HuH-7.5 (cell line): ENCODE measurements around the gene AVPR2.

Source experiments
- DNase-seq: peaks from one replicate; pipeline ENCODE4 v3.0.0; 2011; ENCODE audit warnings: low spot score

Gene AVPR2

GRCh38 chrX:153871451-153871850 is 33.0 kb upstream of the AVPR2 start:
- no peak for DNase-seq

DNA sequence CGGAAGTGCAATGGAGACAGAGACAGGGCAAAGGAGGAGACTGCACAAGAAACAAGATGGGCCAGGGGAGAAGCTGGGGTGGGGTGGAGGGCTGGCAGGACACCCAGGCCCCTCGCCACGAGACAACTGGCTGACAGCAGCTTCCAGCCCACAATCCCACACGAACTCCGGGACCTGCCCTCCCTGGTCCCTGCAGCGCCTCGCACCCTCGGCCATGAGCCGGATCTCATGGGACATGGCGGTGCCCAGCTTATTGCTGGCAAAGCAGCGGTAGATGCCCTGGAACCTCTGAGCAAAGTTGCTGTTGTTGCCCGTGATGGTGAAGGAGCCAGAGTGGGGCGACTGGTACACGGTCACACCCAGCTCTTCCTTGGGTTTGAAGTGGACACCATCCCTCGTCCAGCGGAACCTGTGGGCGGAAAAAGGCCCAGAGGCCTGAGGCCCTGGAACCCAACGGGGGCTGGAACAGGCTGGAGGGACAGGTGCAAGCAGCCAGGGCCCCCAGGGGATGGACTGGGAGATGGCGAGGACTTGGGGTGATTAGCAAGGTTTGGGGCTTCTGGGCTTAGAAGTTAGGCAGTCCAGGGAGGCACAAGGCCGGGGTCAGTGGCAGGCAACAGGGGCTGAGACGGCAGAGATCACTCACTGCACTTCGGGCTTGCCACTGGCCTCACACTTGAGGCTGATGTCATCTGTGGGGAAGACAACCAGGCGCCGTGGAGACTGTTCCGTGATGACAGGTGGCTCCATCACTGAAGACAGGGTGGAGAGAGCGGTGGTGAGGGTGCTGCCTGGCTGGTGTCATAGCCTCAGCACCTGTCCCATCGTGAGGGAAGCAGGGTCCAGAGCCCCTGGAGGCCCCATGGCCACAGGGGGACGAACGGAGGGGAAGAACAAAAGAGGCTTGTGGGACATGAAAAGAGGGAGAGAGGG is 32.3 kb upstream of the AVPR2 start:
- no peak for DNase-seq

DNA sequence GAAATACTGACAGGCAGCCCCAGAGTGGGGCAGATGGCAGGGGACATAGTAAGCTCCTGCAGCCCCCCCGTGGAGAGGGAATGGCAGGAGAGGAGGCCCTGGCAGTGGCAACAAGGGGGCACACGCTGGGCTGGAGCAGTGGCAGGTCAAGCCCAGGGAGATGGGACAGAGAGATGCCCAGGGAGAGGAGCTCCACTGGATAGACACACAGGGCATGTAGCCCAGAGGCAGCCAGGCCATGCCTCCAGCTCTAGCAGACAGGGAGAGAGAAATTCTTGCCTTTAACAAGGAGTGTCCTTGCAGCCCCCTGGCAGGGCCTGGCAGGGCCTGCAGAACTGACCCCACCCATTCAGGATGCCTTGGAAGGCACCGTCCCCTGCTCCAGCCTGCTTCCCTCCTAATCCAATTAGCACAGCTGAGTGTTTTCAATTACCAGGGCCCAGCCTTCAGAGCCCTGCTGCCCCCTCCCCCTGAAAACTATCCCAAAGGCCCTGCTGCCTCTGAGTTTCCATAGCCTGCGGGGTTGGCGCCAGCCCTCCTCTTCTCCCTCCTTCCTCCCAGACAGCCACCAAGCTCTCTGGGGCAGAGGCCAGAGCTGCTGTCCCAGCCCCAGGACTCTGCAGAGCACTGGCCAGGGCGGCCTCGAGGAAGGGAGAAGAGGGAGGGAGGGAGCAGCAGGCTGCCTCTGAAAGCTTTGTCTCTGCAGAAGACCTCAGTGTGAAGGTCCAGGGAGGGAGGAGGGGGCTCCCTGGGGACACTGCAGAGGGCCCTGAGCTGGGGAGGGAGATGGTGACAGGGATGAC is 31.0 kb upstream of the AVPR2 start:
- DNase-seq, result no peak

- no peak for DNase-seq
These were observed 30.4 kb upstream of the AVPR2 start for GRCh38 chrX:153874085-153874365.

GRCh38 chrX:153874366-153875125 is 29.9 kb upstream of the AVPR2 start:
- no peak for DNase-seq

DNA sequence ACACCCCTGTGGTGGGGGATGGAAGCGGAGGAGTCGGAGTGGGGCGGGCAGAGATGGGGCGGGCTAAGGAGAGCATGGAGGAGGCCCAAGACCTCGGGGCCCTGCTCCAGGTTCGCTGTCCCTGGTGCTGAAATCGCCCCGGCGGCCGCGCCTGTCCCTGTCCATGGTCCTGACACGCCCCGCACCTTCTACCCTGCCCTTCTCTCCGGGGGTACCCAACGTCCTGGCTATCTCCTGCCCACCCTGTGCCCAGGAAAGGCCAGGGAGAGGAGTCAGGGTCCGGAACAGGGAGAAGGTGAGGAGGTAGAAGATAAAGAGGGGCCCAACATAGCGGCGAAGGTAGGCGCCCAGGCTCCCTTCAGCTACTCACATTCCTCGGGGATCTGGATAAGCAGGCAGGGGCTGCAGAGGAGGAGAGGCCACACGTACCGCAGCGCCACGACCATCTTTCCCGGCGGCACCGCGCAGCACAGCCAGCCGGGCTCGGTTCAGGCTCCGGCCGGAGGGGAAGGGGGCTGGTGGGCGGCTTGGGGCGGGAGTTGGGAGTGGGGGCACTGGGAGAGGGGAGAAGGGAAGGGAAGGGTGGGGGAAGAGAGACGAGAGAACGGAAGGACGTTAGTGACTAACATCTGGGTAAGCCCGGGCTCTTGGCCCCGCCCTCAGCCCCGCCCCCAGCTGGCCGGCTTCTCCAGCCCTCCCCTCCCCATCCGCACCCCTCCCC is 28.9 kb upstream of the AVPR2 start:
- DNase-seq, result peak; percentile 75

DNA sequence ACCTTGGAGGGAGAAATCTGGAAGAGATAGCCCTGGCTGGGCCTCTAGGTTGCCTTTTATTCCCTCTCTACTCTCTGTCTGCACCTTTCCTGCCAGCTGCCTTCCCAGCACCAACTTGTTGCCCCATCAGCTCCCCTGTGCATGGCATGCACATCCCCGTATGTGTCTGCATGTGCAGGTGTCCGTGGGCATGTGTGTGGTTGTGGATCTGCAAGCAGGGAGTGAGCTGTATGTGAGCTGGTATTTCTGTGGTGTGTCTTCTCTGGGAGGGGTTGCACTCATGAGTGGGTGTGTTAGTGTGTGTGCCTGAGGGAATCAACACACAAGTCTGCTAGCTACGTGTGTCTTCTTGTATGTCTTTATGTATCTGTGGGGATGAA is 28.4 kb upstream of the AVPR2 start:
- DNase-seq, result no peak

GRCh38 chrX:153877571-153878261 is 26.8 kb upstream of the AVPR2 start:
- no peak for DNase-seq

GRCh38 chrX:153878345-153878744 is 26.1 kb upstream of the AVPR2 start:
- DNase-seq, result no peak

DNA sequence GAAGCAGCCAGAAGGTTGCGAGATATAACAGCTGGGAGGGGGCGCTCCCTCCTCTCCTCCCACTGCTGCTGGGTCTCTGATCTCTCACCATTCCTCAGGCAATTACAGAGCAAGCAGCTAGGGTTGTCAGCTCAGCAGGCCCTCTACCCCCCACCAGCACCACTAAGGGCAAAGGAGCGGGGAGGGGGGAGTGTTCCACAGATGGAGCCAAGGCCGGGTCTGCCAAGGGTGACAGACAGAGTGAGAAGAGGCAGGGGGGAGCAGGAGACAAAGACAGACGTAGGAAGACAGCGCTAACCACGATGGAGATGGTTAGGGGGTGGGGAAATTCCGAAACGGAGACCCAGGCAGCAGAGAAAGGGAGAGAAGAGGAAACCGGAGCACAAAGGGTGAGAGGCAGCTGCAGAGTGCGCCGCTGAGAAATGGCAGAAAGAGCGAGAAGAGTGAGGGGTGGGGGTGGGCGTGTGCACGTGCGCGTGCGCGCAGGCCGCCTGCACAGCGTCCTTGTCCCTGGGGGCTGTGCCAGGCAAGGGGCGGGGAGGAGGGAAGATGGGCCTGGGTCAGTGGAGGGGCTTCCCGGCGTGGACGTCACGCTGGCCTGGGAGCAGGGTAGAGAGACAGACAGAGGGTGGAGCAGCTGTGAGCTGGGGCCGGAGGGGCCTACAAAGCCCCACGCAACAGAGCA is 25.4 kb upstream of the AVPR2 start:
- DNase-seq, result no peak

GRCh38 chrX:153879741-153880439 is 24.6 kb upstream of the AVPR2 start:
- DNase-seq, result no peak

GRCh38 chrX:153880440-153880815 is 24.0 kb upstream of the AVPR2 start:
- DNase-seq, result no peak

- no peak for DNase-seq
These were observed 23.2 kb upstream of the AVPR2 start for GRCh38 chrX:153881281-153881680.

DNA sequence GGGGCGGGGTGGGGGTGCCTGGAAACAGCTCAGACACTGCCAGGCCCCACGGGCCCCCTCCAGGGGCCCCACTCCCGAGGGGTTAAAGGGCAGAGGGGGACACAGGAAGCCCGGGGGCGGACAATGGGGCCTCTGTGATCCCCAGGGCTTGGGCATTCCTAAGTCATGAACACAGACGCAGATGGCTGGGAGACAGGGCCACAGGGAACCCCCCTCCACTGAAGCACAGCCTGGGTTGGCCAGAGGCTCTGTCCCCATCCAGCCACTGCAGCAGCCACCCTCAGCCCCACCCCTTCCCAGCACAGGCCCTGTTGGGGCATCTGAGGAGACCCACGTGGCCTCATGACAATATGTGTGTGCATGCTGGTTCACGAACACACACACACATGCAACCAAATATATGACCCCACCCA is 22.4 kb upstream of the AVPR2 start:
- DNase-seq, result no peak

DNA sequence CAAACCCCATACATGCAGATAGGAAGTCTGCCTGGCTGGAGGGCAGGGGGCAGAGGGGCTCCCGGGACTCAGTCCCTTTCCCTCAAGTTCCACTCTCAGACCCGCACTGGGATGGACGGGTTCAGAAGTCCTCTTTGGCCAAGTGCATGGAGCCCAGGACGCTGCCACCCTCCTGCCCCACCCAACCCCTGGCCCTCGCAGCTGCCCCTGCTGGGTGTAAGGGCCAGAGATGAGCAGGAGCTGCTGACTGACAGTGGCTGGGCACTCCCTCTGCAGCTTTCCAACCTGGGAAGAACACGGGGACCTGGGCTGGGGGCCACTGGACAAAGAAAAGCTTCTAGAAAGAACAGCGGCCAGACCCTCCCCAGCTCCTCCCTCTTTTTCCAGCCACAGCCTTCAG is 21.9 kb upstream of the AVPR2 start:
- no peak for DNase-seq

DNA sequence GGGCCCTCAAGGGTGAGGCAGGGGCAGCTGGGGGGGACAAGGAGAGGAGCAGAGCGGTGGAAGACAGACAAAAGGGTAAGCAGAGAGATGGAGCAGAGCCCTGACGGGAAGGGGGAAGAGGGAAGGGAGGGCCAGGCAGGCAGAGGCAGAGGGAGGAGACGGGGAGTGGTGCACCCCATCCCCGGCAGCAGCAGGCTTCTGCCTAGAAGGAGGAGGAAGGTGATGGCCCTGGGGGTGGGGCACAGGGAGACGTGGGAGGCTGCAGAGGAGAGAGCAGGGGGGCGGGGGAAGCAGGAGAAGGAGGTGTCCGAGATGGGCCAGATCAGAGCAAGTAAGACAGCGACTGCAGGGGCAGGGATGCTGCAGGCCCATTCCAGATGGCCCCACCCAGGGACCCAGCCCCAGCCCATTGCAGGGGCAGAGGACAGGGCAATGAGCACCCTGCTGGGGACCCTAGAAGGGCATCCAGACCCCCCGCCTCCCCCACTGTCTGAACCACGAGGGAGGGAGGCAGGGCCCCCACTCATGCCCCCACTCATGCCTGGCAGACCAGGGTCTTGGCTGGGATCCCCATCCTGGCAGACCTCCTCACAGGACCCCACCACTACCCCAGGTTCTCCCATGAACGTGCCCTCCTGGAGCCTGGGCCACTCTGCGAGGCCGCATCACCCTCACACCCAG is 21.2 kb upstream of the AVPR2 start:
- DNase-seq, result no peak

DNA sequence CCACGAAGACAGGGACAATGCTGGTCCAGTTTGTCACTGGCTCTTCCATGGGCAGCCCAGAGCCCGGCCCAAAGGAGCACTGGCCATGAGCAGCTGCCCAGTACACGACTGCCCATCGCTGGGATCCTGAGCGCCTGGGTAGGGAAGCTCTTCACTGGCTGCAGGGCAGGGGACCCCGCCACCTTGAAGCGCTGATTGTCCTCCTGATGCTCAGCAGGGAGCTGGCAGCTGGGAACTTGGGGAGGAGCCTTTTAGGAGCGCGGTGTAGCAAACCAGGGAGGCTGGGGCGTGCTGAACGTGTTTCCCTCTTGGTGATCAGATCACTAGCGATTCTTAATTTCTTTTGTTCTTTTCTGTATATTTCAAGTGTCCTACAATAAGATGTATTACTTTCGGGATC is 20.3 kb upstream of the AVPR2 start:
- no peak for DNase-seq

- DNase-seq, result no peak
These were observed 19.9 kb upstream of the AVPR2 start for GRCh38 chrX:153884590-153884989.

DNA sequence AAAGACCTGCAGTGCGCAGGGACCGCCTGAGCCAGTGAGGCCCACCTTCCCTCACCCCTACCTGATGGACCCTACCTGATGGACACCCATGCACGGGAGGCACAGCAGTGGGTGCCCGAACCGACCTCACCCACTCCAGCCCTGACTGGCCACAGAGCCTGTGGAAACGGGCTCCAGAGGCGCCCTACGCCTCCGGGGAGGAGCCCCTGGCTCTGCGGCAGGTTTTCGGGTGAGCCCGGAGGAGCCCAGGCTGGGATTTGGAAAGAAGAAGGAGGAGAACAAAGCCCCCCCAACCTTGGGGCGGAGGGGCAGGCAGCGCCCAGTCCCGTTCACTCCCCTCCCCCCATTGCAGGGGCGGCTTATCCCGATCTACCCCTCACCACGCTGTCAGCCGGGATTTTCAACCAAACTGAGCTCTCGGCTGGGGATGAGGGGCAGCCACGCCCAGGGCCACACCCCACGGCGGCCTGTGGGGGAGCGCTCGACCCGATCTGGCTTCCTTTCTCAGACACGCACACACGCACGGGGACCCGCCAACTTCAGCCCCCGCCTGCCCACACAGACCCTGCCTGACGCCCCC is 19.2 kb upstream of the AVPR2 start:
- no peak for DNase-seq
